ENCODE data around the gene PNPLA3. TPM values are rescaled to one million over a fixed set of nuclear protein-coding genes. Genes with fewer than 3 reads are reported as not detected.

The PNPLA3 gene
- total RNA-seq, 1 experiment from 2014 or later, result 17.5 TPM

- Histone ChIP-seq H4K91ac (ENCODE audit: insufficient read length, low read depth, low read length) (no peak overlapping the region), H3K9ac (ENCODE audit: extremely low read depth, insufficient read length, low read length) (no peak overlapping the region), H3K23me2 (ENCODE audit: insufficient read length, low read depth, low read length, poor library complexity, severe bottlenecking) (no peaks in the 10 kb centered on the region), H2AFZ (ENCODE audit: low read length) (no peak overlapping the region), H2BK20ac (ENCODE audit: low read depth, low read length, poor library complexity, severe bottlenecking) (no peak overlapping the region), H3K4me2 (ENCODE audit: insufficient read depth, insufficient read length, low read length) (no peak overlapping the region), H3K56ac (ENCODE audit: insufficient read length, low read depth, low read length) (no peak overlapping the region), H2AK5ac (ENCODE audit: insufficient read length, low read length) (no peak overlapping the region), H3K79me2 (ENCODE audit: insufficient read depth, low read length) (no peaks in the 10 kb centered on the region), H3K18ac (ENCODE audit: insufficient read length, low read depth, low read length) (no peak overlapping the region), H3K4ac (ENCODE audit: low read depth, low read length) (no peak overlapping the region), H3T11ph (ENCODE audit: low read length) (no peak overlapping the region), H3K27ac (ENCODE audit: insufficient read length, low read depth, low read length) (no peak overlapping the region), H2BK5ac (ENCODE audit: insufficient read length, low read length) (no peak overlapping the region), H3K23ac (ENCODE audit: insufficient read length, low read depth, low read length) (no peak overlapping the region), H3K79me1 (ENCODE audit: insufficient read depth, low read depth, low read length, poor library complexity, severe bottlenecking) (no peaks in the 10 kb centered on the region), H4K20me1 (ENCODE audit: control insufficient read depth, insufficient read depth, insufficient read length) (no peaks in the 10 kb centered on the region), H2BK12ac (ENCODE audit: insufficient read length, low read depth, low read length) (no peak overlapping the region), H2BK120ac (ENCODE audit: low read depth, low read length, poor library complexity, severe bottlenecking) (no peak overlapping the region), H4K8ac (replicated peaks; ENCODE audit: insufficient read length, low read depth, low read length) (no peak overlapping the region), H3K27me3 (ENCODE audit: insufficient read depth, low read length) (no peaks in the 10 kb centered on the region), H3K9me3 (ENCODE audit: control insufficient read depth, low read depth, low read length) (no peaks in the 10 kb centered on the region), H3K14ac (ENCODE audit: insufficient read depth, low read length) (no peak overlapping the region), H3K4me1 (ENCODE audit: insufficient read depth, low read length) (no peaks in the 10 kb centered on the region), H2BK15ac (ENCODE audit: low read depth, low read length) (no peak overlapping the region), H4K5ac (ENCODE audit: insufficient read length, low read depth, low read length) (no peak overlapping the region)
- Mint-ChIP-seq H3K4me1 (no peaks in the 10 kb centered on the region), H3K9me3 (no peaks in the 10 kb centered on the region; a peak in 1 of 5 replicates), H3K27me3 (ENCODE audit: low read depth) (no peaks in the 10 kb centered on the region), H3K36me3 (ENCODE audit: insufficient read depth in 1 of 3, low read depth in 3 of 3) (peaks cover 39 to 82% (median 66%) of the 10 kb centered on the region in 3 experiments; a peak in 6 of 7 replicates), H3K27ac (no peak overlapping the region), H3K4me3 (no peak overlapping the region)
- TF ChIP-seq CTCF (conservative IDR thresholded peaks at IDR 0.05), result no peak
- no peak for DNase-seq
- WGBS (ENCODE audit: extremely low coverage, insufficient read length, low lambda C conversion rate), result no CpG with 5 or more reads among the region's 4 CpGs
Observed at GRCh38 chr22:43975041-43975440, 51.4 kb downstream of the PNPLA3 start.
